ENCODE results near the gene BTBD6. TPM values are rescaled to one million over a fixed set of nuclear protein-coding genes. Genes with fewer than 3 reads are reported as not detected.

BTBD6 gene
- total RNA-seq, 2 experiments from 2014 or later: 38.5 to 39.5 TPM

DNA sequence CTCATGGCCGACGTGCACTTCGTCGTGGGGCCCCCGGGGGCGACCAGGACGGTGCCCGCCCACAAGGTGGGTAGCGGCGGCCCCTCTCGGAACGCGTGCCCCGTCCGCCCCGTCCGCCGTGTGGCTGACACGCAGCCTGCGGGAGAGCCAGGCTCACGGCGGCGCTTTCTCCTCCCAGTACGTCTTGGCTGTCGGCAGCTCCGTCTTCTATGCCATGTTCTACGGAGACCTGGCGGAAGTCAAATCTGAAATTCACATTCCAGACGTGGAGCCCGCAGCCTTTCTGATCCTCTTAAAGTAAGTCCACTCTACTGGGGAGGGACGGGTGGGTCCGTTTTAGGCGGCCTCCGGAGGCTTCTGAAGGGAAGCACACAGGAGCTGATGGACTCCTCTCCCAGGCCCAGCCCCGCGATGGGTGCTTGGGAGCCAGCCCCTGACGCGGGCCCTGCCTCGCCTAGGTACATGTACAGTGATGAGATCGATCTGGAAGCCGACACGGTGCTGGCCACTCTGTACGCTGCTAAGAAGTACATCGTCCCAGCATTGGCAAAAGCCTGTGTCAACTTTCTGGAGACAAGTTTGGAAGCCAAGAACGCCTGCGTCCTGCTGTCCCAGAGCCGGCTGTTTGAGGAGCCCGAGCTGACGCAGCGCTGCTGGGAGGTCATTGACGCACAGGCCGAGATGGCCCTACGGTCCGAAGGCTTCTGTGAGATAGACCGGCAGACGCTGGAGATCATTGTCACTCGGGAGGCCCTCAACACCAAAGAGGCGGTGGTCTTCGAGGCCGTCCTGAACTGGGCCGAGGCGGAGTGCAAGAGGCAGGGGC is 1.1 kb downstream of the BTBD6 start:
- H3K4me3 Mint-ChIP-seq: peak overlapping the region; percentile 74

GRCh38 chr14:105250008-105250366 is 1.7 kb downstream of the BTBD6 start:
- Mint-ChIP-seq H3K4me3 (peak overlapping the region; percentile 3), H3K36me3 (peaks cover 18% of the 10 kb centered on the region), H3K27ac (no peak overlapping the region), H3K9me3 (no peaks in the 10 kb centered on the region), H3K27me3 (no peaks in the 10 kb centered on the region), H3K4me1 (ENCODE audit: low read depth) (peaks cover 25% of the 10 kb centered on the region)
- ChIA-PET CTCF (interaction anchor here (0.7 kb wide), 1 partner anchor 121 kb away, joined by 3 read pairs; no protein-coding TSS in a partner anchor), POLR2A (no interaction called here)
- DNase-seq: no peak
- intact Hi-C loops (cut with micrococcal nuclease): no loop called here

More for the DNA sequence above, 1.1 kb downstream of the BTBD6 start:
- peak; percentile 11 for DNase-seq
- Mint-ChIP-seq H3K36me3 (peaks cover 18% of the 10 kb centered on the region), H3K4me1 (ENCODE audit: low read depth) (peaks cover 25% of the 10 kb centered on the region), H3K9me3 (no peaks in the 10 kb centered on the region), H3K27ac (peak overlapping the region; percentile 49), H3K27me3 (no peaks in the 10 kb centered on the region)
- intact Hi-C loops (cut with micrococcal nuclease): no loop called here
- ChIA-PET POLR2A (interaction anchor here (1.7 kb wide), 1 partner anchor 44 kb away, joined by 9 read pairs; no protein-coding TSS in a partner anchor), CTCF (interaction anchor here (0.7 to 2.3 kb wide), 2 partner anchors 121 to 159 kb away, joined by 4 to 9 read pairs; no protein-coding TSS in a partner anchor)

GRCh38 chr14:105250986-105251385 is 2.7 kb downstream of the BTBD6 start:
- ChIA-PET POLR2A (no interaction called here), CTCF (no interaction called here)
- H3K27me3 Mint-ChIP-seq: no peaks in the 10 kb centered on the region
- DNase-seq: no peak
- no peaks in the 10 kb centered on the region for H3K9me3 Mint-ChIP-seq
- peaks cover 15% of the 10 kb centered on the region for H3K36me3 Mint-ChIP-seq
- H3K4me1 Mint-ChIP-seq (ENCODE audit: low read depth): peaks cover 21% of the 10 kb centered on the region
- H3K27ac Mint-ChIP-seq: no peak overlapping the region
- intact Hi-C loops (cut with micrococcal nuclease): no loop called here
- no peak overlapping the region for H3K4me3 Mint-ChIP-seq

DNA sequence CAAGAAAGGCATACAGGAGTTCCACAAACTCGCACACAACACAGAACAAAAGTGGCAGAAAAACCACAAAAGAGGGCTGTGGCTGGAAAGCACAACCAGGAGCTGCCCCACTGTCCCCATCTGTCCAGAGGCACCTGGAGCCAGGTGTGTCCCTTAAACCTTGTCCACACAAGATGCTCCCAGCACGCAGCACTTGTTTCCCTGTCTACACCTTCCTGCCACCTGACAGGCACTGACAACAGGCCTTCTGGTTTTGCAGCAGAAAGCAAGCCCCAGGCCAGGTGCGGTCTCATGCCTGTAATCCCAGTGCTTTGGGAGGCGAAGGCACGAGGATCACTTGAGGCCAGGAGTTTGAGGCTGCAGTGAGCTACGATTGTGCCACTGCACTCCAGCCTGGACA is 3.6 kb downstream of the BTBD6 start:
- CTCF ChIA-PET: no interaction called here
- H3K9me3 Mint-ChIP-seq: no peaks in the 10 kb centered on the region
- H3K36me3 Mint-ChIP-seq: peaks cover 15% of the 10 kb centered on the region
- H3K27ac Mint-ChIP-seq: no peak overlapping the region
- POLR2A ChIA-PET: no interaction called here
- intact Hi-C loops (cut with micrococcal nuclease): no loop called here
- no peak overlapping the region for H3K4me3 Mint-ChIP-seq
- DNase-seq: no peak
- H3K27me3 Mint-ChIP-seq: no peaks in the 10 kb centered on the region
- peaks cover 19% of the 10 kb centered on the region for H3K4me1 Mint-ChIP-seq (ENCODE audit: low read depth)

- DNase-seq: no peak
- POLR2A ChIA-PET: no interaction called here
- intact Hi-C loops (cut with micrococcal nuclease): no loop called here
Measured at GRCh38 chr14:105252552-105253328, 4.4 kb downstream of the BTBD6 start.

GRCh38 chr14:105253329-105253682 is 5.0 kb downstream of the BTBD6 start:
- peaks cover 11% of the 10 kb centered on the region for H3K36me3 Mint-ChIP-seq
- no peak overlapping the region for H3K27ac Mint-ChIP-seq
- H3K9me3 Mint-ChIP-seq: no peaks in the 10 kb centered on the region
- no peak overlapping the region for H3K4me3 Mint-ChIP-seq
- ChIA-PET CTCF (no interaction called here), POLR2A (no interaction called here)
- no peaks in the 10 kb centered on the region for H3K27me3 Mint-ChIP-seq
- H3K4me1 Mint-ChIP-seq (ENCODE audit: low read depth): peaks cover 24% of the 10 kb centered on the region
- intact Hi-C loops (cut with micrococcal nuclease): no loop called here
- DNase-seq: no peak

More at GRCh38 chr14:105252552-105253328, 4.4 kb downstream of the BTBD6 start:
- Mint-ChIP-seq H3K4me1 (ENCODE audit: low read depth) (peaks cover 22% of the 10 kb centered on the region), H3K4me3 (no peak overlapping the region), H3K27ac (no peak overlapping the region), H3K9me3 (no peaks in the 10 kb centered on the region), H3K27me3 (no peaks in the 10 kb centered on the region), H3K36me3 (peaks cover 11% of the 10 kb centered on the region)
- CTCF ChIA-PET: no interaction called here

DNA sequence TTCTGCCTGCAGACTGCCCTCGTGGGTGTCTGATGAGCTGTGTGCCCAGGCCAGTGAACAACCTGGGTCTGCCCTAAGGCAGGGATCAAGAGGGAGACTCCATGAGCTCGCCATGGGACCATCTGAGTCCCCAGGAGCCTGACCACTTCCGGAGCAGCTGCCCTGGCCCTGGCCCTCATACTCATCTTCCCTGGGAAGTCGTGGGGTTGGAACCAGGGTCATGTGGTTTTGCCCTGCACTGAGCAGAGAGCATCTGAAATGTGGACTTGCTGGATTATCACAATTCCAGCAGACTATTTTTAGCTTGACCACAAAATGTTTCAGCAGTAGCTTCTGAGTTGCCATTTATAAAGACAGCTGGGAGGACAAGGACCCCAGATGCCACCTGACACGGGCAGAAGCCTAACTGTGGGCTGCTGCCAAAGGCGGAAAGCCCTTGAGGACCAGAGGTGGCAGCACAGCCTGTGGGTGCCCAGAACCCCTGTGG is 6.7 kb downstream of the BTBD6 start:
- no peak overlapping the region for H3K27ac Mint-ChIP-seq
- H3K9me3 Mint-ChIP-seq: no peaks in the 10 kb centered on the region
- H3K27me3 Mint-ChIP-seq: no peaks in the 10 kb centered on the region
- intact Hi-C loops (cut with micrococcal nuclease): no loop called here
- H3K36me3 Mint-ChIP-seq: peaks cover 6% of the 10 kb centered on the region
- POLR2A ChIA-PET: interaction anchor here (0.8 kb wide), 1 partner anchor 58 kb away, joined by 3 read pairs; no protein-coding TSS in a partner anchor
- H3K4me3 Mint-ChIP-seq: no peak overlapping the region
- DNase-seq: no peak
- CTCF ChIA-PET: no interaction called here
- peaks cover 16% of the 10 kb centered on the region for H3K4me1 Mint-ChIP-seq (ENCODE audit: low read depth)

GRCh38 chr14:105256292-105256960 is 8.1 kb downstream of the BTBD6 start:
- POLR2A ChIA-PET: no interaction called here
- intact Hi-C loops (cut with micrococcal nuclease): no loop called here
- no peaks in the 10 kb centered on the region for H3K36me3 Mint-ChIP-seq
- peaks cover 10% of the 10 kb centered on the region for H3K4me1 Mint-ChIP-seq (ENCODE audit: low read depth)
- CTCF ChIA-PET: no interaction called here
- DNase-seq: no peak
- H3K27me3 Mint-ChIP-seq: no peaks in the 10 kb centered on the region
- H3K9me3 Mint-ChIP-seq: no peaks in the 10 kb centered on the region
- H3K4me3 Mint-ChIP-seq: no peak overlapping the region
- no peak overlapping the region for H3K27ac Mint-ChIP-seq

GRCh38 chr14:105257464-105257863 is 9.1 kb downstream of the BTBD6 start:
- Mint-ChIP-seq H3K27ac (no peak overlapping the region), H3K4me3 (no peak overlapping the region), H3K9me3 (no peaks in the 10 kb centered on the region), H3K36me3 (no peaks in the 10 kb centered on the region), H3K4me1 (ENCODE audit: low read depth) (peaks cover 10% of the 10 kb centered on the region), H3K27me3 (no peaks in the 10 kb centered on the region)
- intact Hi-C loops (cut with micrococcal nuclease): no loop called here
- DNase-seq: peak; percentile 23
- POLR2A ChIA-PET: no interaction called here
- CTCF ChIA-PET: no interaction called here

- H3K36me3 Mint-ChIP-seq: peaks cover under 1% of the 10 kb centered on the region
- no peak overlapping the region for H3K4me3 Mint-ChIP-seq
- H3K27ac Mint-ChIP-seq: no peak overlapping the region
- intact Hi-C loops (cut with micrococcal nuclease): no loop called here
- peaks cover 10% of the 10 kb centered on the region for H3K4me1 Mint-ChIP-seq (ENCODE audit: low read depth)
- ChIA-PET POLR2A (no interaction called here), CTCF (interaction anchor here (0.7 kb wide), 1 partner anchor 194 kb away, joined by 3 read pairs; the partner anchor contains the start of gene GPR132)
- DNase-seq: no peak
- no peaks in the 10 kb centered on the region for H3K9me3 Mint-ChIP-seq
- no peaks in the 10 kb centered on the region for H3K27me3 Mint-ChIP-seq
Measured at GRCh38 chr14:105258846-105259245, 10.5 kb downstream of the BTBD6 start.

- intact Hi-C loops (cut with micrococcal nuclease): no loop called here
- peaks cover 4% of the 10 kb centered on the region for H3K36me3 Mint-ChIP-seq
- H3K27ac Mint-ChIP-seq: no peak overlapping the region
- H3K9me3 Mint-ChIP-seq: no peaks in the 10 kb centered on the region
- no peak overlapping the region for H3K4me3 Mint-ChIP-seq
- CTCF ChIA-PET: no interaction called here
- peaks cover 10% of the 10 kb centered on the region for H3K4me1 Mint-ChIP-seq (ENCODE audit: low read depth)
- DNase-seq: no peak
- H3K27me3 Mint-ChIP-seq: no peaks in the 10 kb centered on the region
- POLR2A ChIA-PET: no interaction called here
Measured at GRCh38 chr14:105260959-105261358, 12.6 kb downstream of the BTBD6 start.

DNA sequence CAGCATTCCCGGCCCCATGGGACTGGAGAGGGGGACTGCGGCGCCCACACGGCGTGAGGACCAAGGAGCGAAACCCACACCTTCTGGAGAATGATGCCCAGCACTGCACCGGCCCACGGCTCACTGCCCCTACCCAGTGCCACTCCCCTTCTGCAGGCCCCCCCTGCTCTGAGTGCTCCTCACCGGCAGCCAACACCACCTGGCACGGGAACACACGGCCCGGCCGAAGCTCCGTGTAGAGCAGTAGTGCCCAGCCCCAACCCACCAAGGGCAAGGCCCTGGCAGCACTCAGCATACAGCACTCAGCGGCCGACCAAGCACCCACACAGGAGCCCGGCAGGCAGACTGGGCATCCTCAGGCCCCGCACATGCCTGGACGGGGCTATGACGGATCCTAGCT is 13.4 kb downstream of the BTBD6 start:
- DNase-seq: no peak
- Mint-ChIP-seq H3K27ac (no peak overlapping the region), H3K9me3 (no peaks in the 10 kb centered on the region), H3K36me3 (peaks cover 4% of the 10 kb centered on the region), H3K4me1 (ENCODE audit: low read depth) (peaks cover 10% of the 10 kb centered on the region), H3K4me3 (no peak overlapping the region), H3K27me3 (no peaks in the 10 kb centered on the region)
- intact Hi-C loops (cut with micrococcal nuclease): no loop called here
- POLR2A ChIA-PET: no interaction called here
- CTCF ChIA-PET: no interaction called here
